NOMO-1 treated with dmso at 0.1 percent for 144 hours (cell line): ENCODE results near the gene RRP36.
"Not testable (repeated sequence)": the region's sequence is repeated elsewhere in the genome, so short reads cannot be mapped to it uniquely, and the experiment has no call there.

Source experiments
- DNase-seq: peaks from one replicate; lab custom pipeline; 2025; ENCODE audit not compliant: unreplicated experiment; lab: John Stamatoyannopoulos, UW

RRP36 gene

GRCh38 chr6:43021270-43022047, at the start of gene RRP36:
TSS of gene RRP36 (plus strand) at chr6:43021623. CDS start at chr6:43021655, 32 bp downstream.
- DNase-seq = peak; percentile 60

DNA sequence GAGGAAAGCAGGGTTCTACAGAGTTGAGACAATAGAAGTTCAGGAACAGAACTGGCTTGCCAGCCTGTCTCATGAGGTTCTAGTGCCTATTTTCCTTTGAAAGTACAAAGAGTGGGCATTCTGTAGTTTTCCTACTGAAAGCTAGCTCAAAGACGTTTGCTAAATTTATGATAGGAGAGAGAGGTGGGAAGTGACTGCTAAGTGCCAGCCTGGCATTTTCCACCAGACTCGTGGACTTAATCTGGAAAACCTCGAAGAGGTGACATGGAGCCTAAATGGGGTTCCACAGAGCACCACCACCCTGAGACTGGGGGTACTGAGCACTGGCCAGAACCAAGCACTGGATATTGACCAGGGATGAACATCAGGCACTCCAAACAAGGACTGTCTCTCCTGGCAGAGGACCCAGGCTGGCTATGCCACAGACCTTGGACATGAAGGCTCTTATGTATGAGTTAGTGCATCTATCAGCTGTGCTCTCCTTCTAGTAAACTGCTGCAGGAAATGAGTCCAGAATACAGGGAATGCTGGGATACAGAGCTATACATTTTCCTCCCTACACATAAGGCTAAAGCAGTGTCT, 49.6 kb upstream of the RRP36 start:
- DNase-seq = no peak

DNA sequence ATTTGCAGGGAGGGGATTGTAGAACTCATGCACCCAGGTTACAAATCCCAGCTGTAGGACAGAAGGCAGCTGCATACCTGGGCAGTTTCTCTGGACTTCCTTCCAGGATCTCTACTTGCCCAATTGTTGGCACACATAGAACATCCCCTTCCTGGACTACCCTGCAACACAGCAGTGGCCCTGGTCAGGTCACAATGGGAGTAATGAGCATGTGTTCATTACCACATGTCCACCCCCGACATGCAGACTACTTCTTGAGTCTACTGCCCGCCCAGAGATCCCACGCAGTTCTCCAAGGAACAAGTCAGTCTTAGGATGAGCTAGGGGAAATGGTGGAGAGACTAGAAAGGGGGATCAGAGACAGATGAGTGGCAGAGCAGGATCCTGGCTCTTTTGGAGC, 47.5 kb upstream of the RRP36 start:
- no peak for DNase-seq

DNA sequence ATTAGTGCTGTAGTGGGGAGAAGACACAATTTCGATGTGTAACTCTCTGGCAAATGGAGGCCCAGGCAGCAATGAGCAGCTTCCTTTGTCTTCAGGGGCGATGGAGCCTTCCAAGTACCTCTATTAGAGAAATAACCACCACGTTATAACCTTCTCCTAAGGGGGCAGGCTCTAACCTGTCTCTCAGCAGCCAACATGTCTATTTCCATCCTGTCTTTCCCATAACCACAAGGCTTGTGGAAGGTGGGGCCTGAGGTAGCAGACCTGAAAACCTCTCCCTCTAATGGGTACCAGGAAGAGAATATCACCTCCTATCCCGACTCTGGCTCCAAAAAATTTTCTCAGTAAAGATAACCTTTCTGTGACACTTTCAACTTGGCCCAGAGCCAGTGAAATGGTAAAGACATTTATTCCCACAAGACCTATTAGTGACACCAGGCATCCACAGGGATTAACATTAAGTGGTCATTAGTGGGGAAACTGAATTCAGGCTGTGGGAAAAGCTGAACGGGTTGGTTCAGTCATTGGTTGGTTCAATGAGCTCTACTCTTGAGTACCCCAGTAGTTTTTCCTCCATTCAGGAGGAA, 46.4 kb upstream of the RRP36 start:
- no peak for DNase-seq

GRCh38 chr6:42978487-42978838, 43.0 kb upstream of the RRP36 start:
- DNase-seq = no peak

DNA sequence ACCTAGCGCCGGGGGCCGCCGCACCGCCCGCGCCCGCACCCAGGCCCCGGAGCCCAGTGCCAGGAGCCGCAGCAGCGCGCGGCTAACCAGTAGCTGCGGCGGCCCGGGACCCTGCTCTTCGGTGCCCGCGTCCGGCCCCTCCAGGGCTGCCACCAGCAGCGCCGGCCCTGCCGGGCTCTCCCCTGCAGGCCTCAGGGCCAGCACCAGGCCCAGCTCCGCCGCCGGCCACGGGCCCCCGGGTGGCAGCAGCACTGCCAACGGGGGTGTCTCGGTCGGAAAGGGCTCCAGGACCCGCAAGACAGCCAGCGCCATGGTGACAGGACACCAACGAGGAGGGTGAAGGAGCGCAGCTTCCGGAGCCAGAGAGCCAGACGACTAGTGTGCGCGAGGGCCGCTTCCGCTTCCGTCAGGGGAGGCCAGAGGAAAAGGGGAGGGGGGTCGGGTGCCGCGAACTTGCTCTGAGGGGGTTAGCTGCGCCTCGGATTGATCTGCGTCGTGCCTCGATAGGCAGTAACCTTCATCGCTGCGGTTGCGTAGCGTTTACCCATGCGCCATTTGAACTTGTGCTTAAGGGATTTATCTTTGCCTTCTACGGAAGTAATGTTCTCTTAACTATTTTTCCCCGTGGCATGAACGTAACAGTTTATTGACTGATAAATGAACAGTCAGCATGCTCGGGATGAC, 42.4 kb upstream of the RRP36 start, which contains the start of gene PEX6:
PEX6 (minus strand) TSS at position 343 of the 684 bp plus-strand sequence; CDS start at position 312, 31 bp downstream.
- DNase-seq = peak; percentile 95

DNA sequence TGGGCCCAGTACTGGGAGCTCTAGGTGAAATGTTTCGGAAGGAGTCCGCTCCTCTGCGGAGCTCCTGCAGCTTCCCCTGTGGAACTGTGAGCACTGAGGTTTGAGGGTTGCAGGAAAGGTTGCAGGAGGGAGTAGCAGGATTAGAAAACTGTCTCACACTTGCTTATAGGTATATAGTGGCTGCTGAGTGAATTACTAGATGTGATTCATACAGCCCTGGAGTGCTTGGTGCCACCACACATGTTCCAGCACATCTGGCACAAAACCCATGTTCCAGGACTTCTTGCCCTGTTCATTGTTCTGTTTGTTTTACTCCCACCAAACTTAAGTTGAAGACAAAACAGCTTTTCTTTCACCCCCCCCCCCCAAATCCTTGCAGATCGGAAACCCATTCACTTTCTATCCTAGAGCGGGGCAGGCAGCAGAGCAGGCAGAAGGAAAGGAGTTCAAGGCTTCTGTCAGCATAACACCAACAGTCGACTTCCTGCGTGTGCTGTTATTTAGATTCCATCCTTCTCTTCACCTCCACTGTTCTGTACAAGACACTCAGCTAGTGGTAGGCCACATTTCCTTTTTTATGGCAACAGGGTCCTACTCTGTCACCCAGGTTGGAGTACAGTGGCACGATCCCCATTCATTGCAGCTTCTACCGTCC, 41.8 kb upstream of the RRP36 start:
- DNase-seq = no peak

GRCh38 chr6:42981836-42982235, 39.6 kb upstream of the RRP36 start:
- no peak for DNase-seq

DNA sequence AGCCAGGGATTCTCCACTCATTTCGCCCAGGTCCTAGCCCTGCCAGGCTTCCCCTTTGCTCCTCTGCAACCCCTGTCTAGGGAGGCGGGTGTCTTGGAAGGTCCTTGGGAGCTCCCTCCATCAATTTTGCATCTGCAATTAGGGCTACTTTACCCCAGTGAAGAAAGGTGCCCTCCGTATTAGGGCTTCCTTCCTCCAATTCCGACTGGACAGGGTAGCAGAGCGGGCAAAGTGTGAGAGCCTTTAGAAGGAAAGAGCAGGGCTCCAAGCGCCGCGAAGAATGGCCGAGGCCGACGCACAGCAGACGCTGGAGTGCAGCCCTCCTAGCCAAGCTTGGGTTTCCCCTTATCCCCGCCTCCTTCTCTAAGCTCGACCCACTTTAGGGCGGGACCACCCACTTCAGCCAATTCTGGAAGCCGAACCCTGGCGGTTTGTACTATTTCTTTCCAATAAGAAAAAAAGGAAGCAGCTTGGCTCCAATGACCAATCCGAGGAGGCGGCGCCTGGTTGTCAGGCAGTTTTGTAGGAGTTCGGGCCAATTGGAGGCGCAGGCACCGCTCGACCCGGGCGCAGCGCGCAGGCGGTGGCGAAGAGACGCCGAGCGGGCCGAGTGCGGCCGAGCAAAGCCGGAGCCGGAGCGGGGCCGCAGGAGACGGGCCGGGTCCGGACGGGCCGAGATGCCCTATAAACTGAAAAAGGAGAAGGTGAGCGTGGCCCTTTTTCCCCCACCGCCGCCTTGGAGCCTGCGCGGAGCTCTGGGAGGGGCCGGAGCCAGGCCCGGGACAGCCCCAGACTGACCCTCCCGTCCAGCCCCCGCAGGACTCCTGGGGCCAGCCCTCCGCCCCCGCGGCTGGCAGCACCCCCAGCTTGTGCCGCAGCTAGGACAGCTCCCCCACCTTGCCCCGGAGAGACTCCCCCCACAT, 37.2 kb upstream of the RRP36 start, which contains the start of gene PPP2R5D:
PPP2R5D (plus strand) TSS at position 570 of the 923 bp plus-strand sequence; CDS start at position 678, 108 bp downstream.
- DNase-seq = peak; percentile 97

DNA sequence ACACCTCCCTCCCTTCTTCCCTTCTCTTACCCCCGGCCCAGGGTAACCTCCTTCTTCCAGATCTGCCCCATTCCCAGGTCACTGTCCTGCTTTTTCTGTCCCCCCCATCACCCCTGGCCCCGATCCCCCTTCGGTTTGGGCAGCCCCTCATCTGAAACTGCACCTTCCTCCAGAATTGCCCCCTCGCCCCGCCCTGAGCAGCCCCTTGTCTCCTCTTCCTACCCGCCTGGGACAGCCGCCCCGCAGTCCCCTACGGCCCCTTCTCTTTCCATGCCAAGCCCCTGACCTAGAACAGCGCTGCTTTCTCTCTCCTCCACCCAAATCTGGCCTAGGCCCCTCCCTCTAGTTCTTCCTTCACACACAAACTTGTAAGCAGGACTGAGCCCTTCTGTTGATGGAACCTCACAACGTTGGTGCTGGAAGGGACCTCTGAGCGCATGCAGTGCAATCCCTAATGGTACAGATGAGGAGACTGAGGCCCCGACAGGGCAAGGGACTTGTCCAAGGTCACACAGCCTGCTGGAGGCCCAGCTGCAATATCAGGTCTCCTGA, 36.4 kb upstream of the RRP36 start:
- no peak for DNase-seq

- no peak for DNase-seq
These were observed 33.6 kb upstream of the RRP36 start for GRCh38 chr6:42987533-42988451.

DNA sequence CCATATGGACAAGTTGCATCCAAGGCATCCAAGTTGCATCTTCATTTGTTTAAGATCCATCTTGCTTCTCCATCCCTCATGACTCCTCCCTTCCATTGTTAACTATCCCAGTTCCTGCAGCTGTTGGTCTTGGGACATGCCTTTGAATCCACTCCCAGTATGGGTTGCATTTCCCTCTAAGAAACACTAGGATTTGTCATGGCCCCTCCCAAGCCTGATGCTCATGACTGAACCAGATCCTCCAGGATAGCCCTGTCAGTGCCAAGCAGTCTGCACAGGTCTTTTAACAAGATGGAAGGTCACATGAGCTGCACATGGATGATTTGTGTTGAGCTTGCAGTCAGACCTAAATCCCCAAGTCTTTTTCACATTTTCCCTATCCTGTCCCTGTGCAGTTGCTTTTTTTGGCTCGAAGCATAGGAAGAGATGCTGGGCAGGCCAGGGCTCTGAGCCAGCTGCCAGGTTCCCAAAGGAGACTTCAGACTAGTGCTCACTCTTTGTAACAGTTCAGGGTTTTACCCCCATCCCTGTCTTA, 32.9 kb upstream of the RRP36 start:
- no peak for DNase-seq

- DNase-seq = no peak
These were observed 31.5 kb upstream of the RRP36 start for GRCh38 chr6:42989923-42990322.

- no peak for DNase-seq
These were observed 28.0 kb upstream of the RRP36 start for GRCh38 chr6:42993445-42993844.

- DNase-seq = no peak
These were observed 24.9 kb upstream of the RRP36 start for GRCh38 chr6:42996513-42996912.

DNA sequence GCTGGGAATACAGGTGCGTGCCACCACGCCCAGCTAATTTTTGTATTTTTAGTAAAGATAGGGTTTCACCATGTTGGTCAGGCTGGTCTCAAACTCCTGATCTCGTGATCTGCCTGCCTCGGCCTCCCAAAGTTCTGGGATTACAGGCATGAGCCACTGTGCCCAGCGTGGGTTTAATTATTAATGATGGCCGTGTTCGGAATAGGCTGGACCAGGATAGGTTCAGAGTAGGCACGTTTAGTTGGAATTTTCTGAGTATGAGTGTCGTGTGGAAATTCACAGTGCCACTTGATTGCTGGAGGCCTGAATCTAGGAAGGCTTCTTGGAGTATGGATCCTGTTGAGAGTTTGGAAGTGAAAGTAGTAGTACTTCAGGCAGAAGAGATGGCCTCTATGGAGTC, 23.2 kb upstream of the RRP36 start:
- not testable (repeated sequence) for DNase-seq

- DNase-seq = no peak
These were observed 19.6 kb upstream of the RRP36 start for GRCh38 chr6:43001843-43002242.

DNA sequence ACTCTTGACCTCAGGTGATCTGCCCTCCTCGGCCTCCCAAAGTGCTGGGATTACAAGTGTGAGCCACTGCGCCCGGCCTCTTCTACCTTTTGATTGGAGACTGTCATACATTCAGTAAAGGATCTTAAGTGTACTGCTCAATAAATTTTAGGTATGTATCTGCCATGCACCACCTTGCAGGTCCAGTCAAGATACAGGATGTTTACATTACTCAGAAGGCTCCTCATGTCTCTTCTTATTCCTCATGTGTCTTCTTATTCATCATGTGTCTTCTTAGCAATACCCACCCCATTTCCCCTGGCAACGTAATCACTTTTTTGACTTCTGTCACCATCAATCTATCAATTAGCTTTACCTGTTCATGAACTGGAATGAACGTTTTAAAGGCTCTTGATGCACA, 15.6 kb upstream of the RRP36 start:
- DNase-seq = no peak
